Stimulated activated CD8-positive, alpha-beta memory T cell treated with anti-CD3 and anti-CD28 coated beads, Interleukin-4, amount 100 ng/mL, for 24 hours (primary cell): ENCODE results near the gene SPATA13.
"Not testable (repeated sequence)": the region's sequence is repeated elsewhere in the genome, so short reads cannot be mapped to it uniquely, and the experiment has no call there.

Source experiments
- DNase-seq: peaks from one replicate; pipeline ENCODE4 v3.0.0-alpha.2; 2020; ENCODE audit warnings: low read depth

SPATA13 gene

GRCh38 chr13:24160458-24161009 is at the start of gene SPATA13:
Gene SPATA13 (plus strand): TSS chr13:24160720. CDS start chr13:24222930, 62,210 bp downstream.
- peak; percentile 88 for DNase-seq

GRCh38 chr13:24112791-24113190 is 47.7 kb upstream of the SPATA13 start:
- no peak for DNase-seq

- no peak for DNase-seq
Measured at GRCh38 chr13:24115671-24116070, 44.8 kb upstream of the SPATA13 start.

- no peak for DNase-seq
Measured at GRCh38 chr13:24116131-24116530, 44.4 kb upstream of the SPATA13 start.

- no peak for DNase-seq
Measured at GRCh38 chr13:24118576-24118975, 41.9 kb upstream of the SPATA13 start.

- DNase-seq = no peak
Measured at GRCh38 chr13:24119626-24120508, 40.7 kb upstream of the SPATA13 start.

- DNase-seq = not testable (repeated sequence)
Measured at GRCh38 chr13:24122045-24122444, 38.5 kb upstream of the SPATA13 start.

GRCh38 chr13:24122569-24122968 is 38.0 kb upstream of the SPATA13 start:
- DNase-seq = no peak

- no peak for DNase-seq
Measured at GRCh38 chr13:24123761-24124160, 36.8 kb upstream of the SPATA13 start.

- DNase-seq = no peak
Measured at GRCh38 chr13:24124789-24125476, 35.6 kb upstream of the SPATA13 start.

- DNase-seq = no peak
Measured at GRCh38 chr13:24127116-24127631, 33.3 kb upstream of the SPATA13 start.

GRCh38 chr13:24128112-24128511 is 32.4 kb upstream of the SPATA13 start:
- DNase-seq = no peak

- no peak for DNase-seq
Measured at GRCh38 chr13:24128962-24129361, 31.6 kb upstream of the SPATA13 start.

- no peak for DNase-seq
Measured at GRCh38 chr13:24129914-24130774, 30.4 kb upstream of the SPATA13 start.

- no peak for DNase-seq
Measured at GRCh38 chr13:24131749-24132148, 28.8 kb upstream of the SPATA13 start.

- DNase-seq = no peak
Measured at GRCh38 chr13:24133021-24133795, 27.3 kb upstream of the SPATA13 start.

- no peak for DNase-seq
Measured at GRCh38 chr13:24134231-24134630, 26.3 kb upstream of the SPATA13 start.

- DNase-seq = no peak
Measured at GRCh38 chr13:24134757-24135156, 25.8 kb upstream of the SPATA13 start.

- no peak for DNase-seq
Measured at GRCh38 chr13:24135674-24136300, 24.7 kb upstream of the SPATA13 start.

- no peak for DNase-seq
Measured at GRCh38 chr13:24138911-24139310, 21.6 kb upstream of the SPATA13 start.
